Measurements from ENCODE around the gene RAB11FIP3.
"Not testable (repeated sequence)": the region's sequence is repeated elsewhere in the genome, so short reads cannot be mapped to it uniquely, and the experiment has no call there.

RAB11FIP3 gene

GRCh38 chr16:425082-425718 is at the start of gene RAB11FIP3:
RAB11FIP3 (plus strand) TSS chr16:425649; CDS start chr16:426007, 358 bp downstream.
- DNase-seq (ENCODE audit: extremely low read depth, low read depth): peak; percentile 31
- peak; percentile 12 for TF ChIP-seq CTCF (IDR thresholded peaks at IDR 0.05; ENCODE audit: low read depth, low read length)

GRCh38 chr16:375927-376816 is 49.3 kb upstream of the RAB11FIP3 start:
- DNase-seq (ENCODE audit: extremely low read depth, low read depth): no peak
- no peak for TF ChIP-seq CTCF (IDR thresholded peaks at IDR 0.05; ENCODE audit: low read depth, low read length)

- no peak for DNase-seq (ENCODE audit: extremely low read depth, low read depth)
- TF ChIP-seq CTCF (IDR thresholded peaks at IDR 0.05; ENCODE audit: low read depth, low read length): no peak
Measured at GRCh38 chr16:376817-377418, 48.5 kb upstream of the RAB11FIP3 start.

- no peak for DNase-seq (ENCODE audit: extremely low read depth, low read depth)
- TF ChIP-seq CTCF (IDR thresholded peaks at IDR 0.05; ENCODE audit: low read depth, low read length): no peak
Measured at GRCh38 chr16:377419-377951, 48.0 kb upstream of the RAB11FIP3 start.

- not testable (repeated sequence) for DNase-seq (ENCODE audit: extremely low read depth, low read depth)
Measured at GRCh38 chr16:378113-378820, 47.2 kb upstream of the RAB11FIP3 start.

- DNase-seq (ENCODE audit: extremely low read depth, low read depth): no peak
- no peak for TF ChIP-seq CTCF (IDR thresholded peaks at IDR 0.05; ENCODE audit: low read depth, low read length)
Measured at GRCh38 chr16:378821-379182, 46.6 kb upstream of the RAB11FIP3 start.

- no peak for TF ChIP-seq CTCF (IDR thresholded peaks at IDR 0.05; ENCODE audit: low read depth, low read length)
- no peak for DNase-seq (ENCODE audit: extremely low read depth, low read depth)
Measured at GRCh38 chr16:379183-379960, 46.1 kb upstream of the RAB11FIP3 start.
